ENCODE results near the gene UPK2.

UPK2 gene

DNA sequence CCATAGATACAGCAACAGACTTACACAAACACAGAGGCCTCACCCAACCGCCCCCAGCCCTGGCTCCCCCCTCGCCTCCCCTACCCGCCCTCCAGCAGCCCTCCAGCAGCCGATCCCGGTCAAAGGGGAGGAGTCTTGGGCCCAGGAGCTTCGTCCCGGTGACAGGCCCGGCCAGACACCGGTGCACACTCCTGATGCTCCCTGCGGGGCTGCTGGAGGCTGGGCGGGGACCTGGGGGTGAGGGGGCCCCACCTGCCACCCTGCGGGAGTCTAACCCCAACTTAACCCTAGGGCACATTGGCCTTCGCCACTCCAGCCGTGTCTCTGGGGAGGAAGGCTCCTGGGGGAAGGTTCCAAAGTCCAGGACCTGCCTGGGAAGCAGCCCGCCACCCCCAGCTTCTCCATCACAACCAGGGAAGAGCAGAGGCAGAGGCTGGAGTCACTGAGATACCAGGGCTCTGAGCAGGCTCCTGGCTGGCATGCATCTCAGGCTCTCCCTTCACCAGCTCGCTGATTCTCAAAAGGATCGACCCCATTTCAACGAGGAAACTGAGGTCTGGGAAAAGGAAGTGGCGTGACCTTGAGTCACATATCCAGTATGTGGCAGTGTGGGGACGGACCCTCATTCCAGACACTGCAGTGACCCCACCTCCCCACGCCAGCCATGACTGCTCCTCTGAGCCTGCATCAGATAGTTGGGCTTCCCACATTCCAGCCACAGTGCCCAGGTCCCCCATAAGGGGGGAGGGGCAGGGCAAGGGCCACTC lies 44.8 kb upstream of the UPK2 start:
- Histone ChIP-seq H2AFZ (ENCODE audit: low read length) (no peak overlapping the region), H3K9me2 (replicated peaks; ENCODE audit: low read depth, low read length) (no peaks in the 10 kb centered on the region), H3K36me3 (ENCODE audit: insufficient read depth, low read length) (peaks cover 6% of the 10 kb centered on the region; the same call in 1 of the 2 replicates), H4K20me1 (ENCODE audit: insufficient read depth, low read length, poor library complexity, severe bottlenecking) (no peaks in the 10 kb centered on the region), H3K4me3 (ENCODE audit: low read length, poor library complexity, severe bottlenecking) (no peak overlapping the region), H3K4me2 (ENCODE audit: low read depth, low read length, poor library complexity, severe bottlenecking) (peak overlapping the region; percentile 75), H3F3A (ENCODE audit: low read depth) (0 out of 2 replicates have a peak, but pooled peaks cover 4% of the 10 kb centered on the region), H3K9me3 (ENCODE audit: insufficient read depth, low read depth, low read length) (no peaks in the 10 kb centered on the region), H3K9ac (ENCODE audit: low read depth, low read length, poor library complexity, severe bottlenecking) (peak overlapping the region; percentile 71), H3K27me3 (ENCODE audit: insufficient read depth, low read length, poor library complexity, severe bottlenecking) (no peaks in the 10 kb centered on the region), H3K79me2 (ENCODE audit: insufficient read depth, low read length) (peaks cover 39% of the 10 kb centered on the region), H3K4me1 (ENCODE audit: insufficient read depth, low read length, poor library complexity, severe bottlenecking) (peaks cover 54% of the 10 kb centered on the region)
- no peak for TF ChIP-seq EZH2phosphoT487 (IDR thresholded peaks at IDR 0.05; ENCODE audit: borderline replicate concordance)
- TF ChIP-seq, protein P1, sequence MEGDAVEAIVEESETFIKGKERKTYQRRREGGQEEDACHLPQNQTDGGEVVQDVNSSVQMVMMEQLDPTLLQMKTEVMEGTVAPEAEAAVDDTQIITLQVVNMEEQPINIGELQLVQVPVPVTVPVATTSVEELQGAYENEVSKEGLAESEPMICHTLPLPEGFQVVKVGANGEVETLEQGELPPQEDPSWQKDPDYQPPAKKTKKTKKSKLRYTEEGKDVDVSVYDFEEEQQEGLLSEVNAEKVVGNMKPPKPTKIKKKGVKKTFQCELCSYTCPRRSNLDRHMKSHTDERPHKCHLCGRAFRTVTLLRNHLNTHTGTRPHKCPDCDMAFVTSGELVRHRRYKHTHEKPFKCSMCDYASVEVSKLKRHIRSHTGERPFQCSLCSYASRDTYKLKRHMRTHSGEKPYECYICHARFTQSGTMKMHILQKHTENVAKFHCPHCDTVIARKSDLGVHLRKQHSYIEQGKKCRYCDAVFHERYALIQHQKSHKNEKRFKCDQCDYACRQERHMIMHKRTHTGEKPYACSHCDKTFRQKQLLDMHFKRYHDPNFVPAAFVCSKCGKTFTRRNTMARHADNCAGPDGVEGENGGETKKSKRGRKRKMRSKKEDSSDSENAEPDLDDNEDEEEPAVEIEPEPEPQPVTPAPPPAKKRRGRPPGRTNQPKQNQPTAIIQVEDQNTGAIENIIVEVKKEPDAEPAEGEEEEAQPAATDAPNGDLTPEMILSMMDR (conservative IDR thresholded peaks at IDR 0.05; ENCODE audit: low read length): no peak

DNA sequence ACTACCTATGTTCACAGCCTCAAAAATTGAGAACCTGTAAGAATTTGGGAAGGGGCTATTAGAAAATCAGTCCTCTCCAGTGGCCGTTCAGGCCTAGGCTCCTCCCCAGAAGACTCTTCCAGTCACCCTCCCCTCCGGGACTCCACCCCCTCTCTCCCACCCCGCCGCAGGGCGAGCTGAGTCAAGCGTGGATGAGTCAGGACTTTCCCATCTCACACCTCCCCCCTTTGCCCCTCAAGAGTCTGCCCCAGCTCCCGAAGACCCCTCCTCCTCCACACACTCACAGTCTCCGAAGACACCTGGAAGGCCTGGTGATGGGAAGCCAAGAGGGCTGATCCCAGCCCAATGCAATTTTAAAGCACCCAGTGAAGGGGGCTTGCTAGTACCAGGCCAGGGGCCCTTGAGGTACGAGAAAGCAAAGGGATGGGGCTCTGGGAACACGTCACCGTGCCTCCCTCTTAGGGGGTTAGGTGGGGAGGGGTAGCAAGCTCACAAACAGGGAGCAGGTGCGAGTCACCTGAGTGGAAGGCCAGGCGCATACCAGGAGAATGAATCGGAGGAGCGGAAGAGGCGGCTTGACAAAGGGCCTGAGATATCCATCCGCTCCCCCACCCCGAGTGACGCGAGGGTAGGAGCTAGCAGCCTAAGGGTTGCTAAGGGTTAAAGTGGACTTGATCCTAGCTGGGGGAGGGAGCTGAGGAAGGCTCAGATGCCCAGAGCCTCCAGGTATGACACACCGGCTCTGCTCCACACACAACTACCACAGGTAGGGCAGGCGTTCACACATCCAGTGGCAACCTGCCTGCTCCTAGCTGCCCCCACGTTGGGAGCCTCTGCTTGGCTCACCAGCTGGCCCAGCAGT lies 44.0 kb upstream of the UPK2 start:
- no peaks in the 10 kb centered on the region for H4K20me1 ChIP-seq (ENCODE audit: insufficient read depth, low read length, poor library complexity, severe bottlenecking)
- H3K9me2 ChIP-seq (replicated peaks; ENCODE audit: low read depth, low read length): no peaks in the 10 kb centered on the region
- H3K4me2 ChIP-seq (ENCODE audit: low read depth, low read length, poor library complexity, severe bottlenecking): peak overlapping the region; percentile 75
- no peaks in the 10 kb centered on the region for H3K9me3 ChIP-seq (ENCODE audit: insufficient read depth, low read depth, low read length)
- H2AFZ ChIP-seq (ENCODE audit: low read length): no peak overlapping the region
- peak overlapping the region; percentile 71 for H3K9ac ChIP-seq (ENCODE audit: low read depth, low read length, poor library complexity, severe bottlenecking)
- peak overlapping the region; percentile 58 for H3K4me3 ChIP-seq (ENCODE audit: low read length, poor library complexity, severe bottlenecking)
- H3K27me3 ChIP-seq (ENCODE audit: insufficient read depth, low read length, poor library complexity, severe bottlenecking): no peaks in the 10 kb centered on the region
- H3F3A ChIP-seq (ENCODE audit: low read depth): 0 out of 2 replicates have a peak, but pooled peaks cover 4% of the 10 kb centered on the region
- H3K36me3 ChIP-seq (ENCODE audit: insufficient read depth, low read length): no peaks in the 10 kb centered on the region; the same call in 1 of the 2 replicates
- peaks cover 60% of the 10 kb centered on the region for H3K4me1 ChIP-seq (ENCODE audit: insufficient read depth, low read length, poor library complexity, severe bottlenecking)
- TF ChIP-seq, protein P1 (conservative IDR thresholded peaks at IDR 0.05; ENCODE audit: low read length): no peak
- TF ChIP-seq EZH2phosphoT487 (IDR thresholded peaks at IDR 0.05; ENCODE audit: borderline replicate concordance): no peak
- H3K79me2 ChIP-seq (ENCODE audit: insufficient read depth, low read length): peaks cover 47% of the 10 kb centered on the region

DNA sequence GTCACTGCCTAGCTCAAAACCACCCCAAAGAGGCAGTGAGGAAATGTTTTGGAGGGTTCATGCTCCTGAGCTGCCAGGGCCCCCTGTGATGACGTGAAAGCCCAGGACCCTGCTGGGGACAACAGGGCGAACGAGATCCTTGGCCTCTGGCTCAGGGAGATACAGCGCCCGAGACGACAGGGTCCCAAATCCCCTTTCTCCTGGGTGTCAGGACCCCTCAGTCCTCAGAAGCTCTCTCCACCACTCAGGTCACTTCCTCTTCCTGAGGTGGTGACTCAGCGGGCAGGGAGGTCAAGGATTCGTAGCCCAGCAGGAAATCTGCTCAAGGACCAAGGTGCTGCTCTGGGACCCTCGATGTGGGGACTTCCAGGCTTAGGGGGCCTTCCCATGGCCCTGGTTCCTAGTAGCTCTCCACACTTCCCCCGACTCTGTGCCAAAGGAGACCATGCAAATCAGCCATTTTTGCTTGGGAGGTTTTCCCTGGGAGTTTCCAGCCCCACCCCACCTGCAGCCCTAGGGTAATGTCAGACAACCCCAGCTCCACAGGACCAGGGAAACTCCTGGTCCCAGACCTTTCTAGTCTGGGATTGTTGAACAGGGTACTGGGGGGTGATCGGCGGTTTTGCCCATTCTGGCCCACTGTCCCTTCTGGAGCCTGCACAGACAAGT lies 43.2 kb upstream of the UPK2 start:
- Histone ChIP-seq H2AFZ (ENCODE audit: low read length) (no peak overlapping the region), H4K20me1 (ENCODE audit: insufficient read depth, low read length, poor library complexity, severe bottlenecking) (no peaks in the 10 kb centered on the region), H3K4me1 (ENCODE audit: insufficient read depth, low read length, poor library complexity, severe bottlenecking) (peaks cover 65% of the 10 kb centered on the region), H3K9ac (ENCODE audit: low read depth, low read length, poor library complexity, severe bottlenecking) (peak overlapping the region; percentile 71), H3K79me2 (ENCODE audit: insufficient read depth, low read length) (peaks cover 55% of the 10 kb centered on the region), H3K9me3 (ENCODE audit: insufficient read depth, low read depth, low read length) (no peaks in the 10 kb centered on the region), H3K27me3 (ENCODE audit: insufficient read depth, low read length, poor library complexity, severe bottlenecking) (no peaks in the 10 kb centered on the region), H3K4me2 (ENCODE audit: low read depth, low read length, poor library complexity, severe bottlenecking) (peak overlapping the region; percentile 75), H3K9me2 (replicated peaks; ENCODE audit: low read depth, low read length) (no peaks in the 10 kb centered on the region), H3K36me3 (ENCODE audit: insufficient read depth, low read length) (no peaks in the 10 kb centered on the region; the same call in 1 of the 2 replicates), H3F3A (ENCODE audit: low read depth) (0 out of 2 replicates have a peak, but pooled peaks cover 4% of the 10 kb centered on the region), H3K4me3 (ENCODE audit: low read length, poor library complexity, severe bottlenecking) (peak overlapping the region; percentile 58)
- TF ChIP-seq, protein P1 (conservative IDR thresholded peaks at IDR 0.05; ENCODE audit: low read length): no peak
- no peak for TF ChIP-seq EZH2phosphoT487 (IDR thresholded peaks at IDR 0.05; ENCODE audit: borderline replicate concordance)

All from Loucy (cell line).